Loucy (cell line): ENCODE measurements around the gene CDH13.

ENCODE experiments used
- CTCF ChIP-seq: fragments of 200-600 bp; sonication (generic); conservative IDR thresholded peaks from 2 replicates; pipeline ENCODE4 v1.5.1; 2014; ENCODE audit warnings: mild to moderate bottlenecking, antibody characterized with exemption, low read length
- EZH2phosphoT487 ChIP-seq: fragments of 200-600 bp; IDR thresholded peaks from 2 replicates; pipeline ENCODE4 v1.6.1; 2018; ENCODE audit warnings: antibody characterized with exemption, mild to moderate bottlenecking, moderate library complexity, borderline replicate concordance

- no peak for TF ChIP-seq CTCF
- no peak for TF ChIP-seq EZH2phosphoT487
These were observed 544.6 kb downstream of the CDH13 start for GRCh38 chr16:83171396-83171795.
